Ishikawa (cell line): ENCODE measurements around the gene SPANXN4.

Source experiments
- CEBPB ChIP-seq: IDR thresholded peaks from 2 replicates; pipeline ENCODE4 v1.6.1; 2012
- CREB1 ChIP-seq: IDR thresholded peaks from 2 replicates; pipeline ENCODE4 v1.6.1; 2012; ENCODE audit warnings: low read depth
- EP300 ChIP-seq: IDR thresholded peaks from 2 replicates; pipeline ENCODE4 v1.6.1; 2012; ENCODE audit warnings: borderline replicate concordance
- FOXM1 ChIP-seq: IDR thresholded peaks from 2 replicates; pipeline ENCODE4 v1.6.1; 2012; ENCODE audit warnings: low read depth, borderline replicate concordance
- NFIC ChIP-seq: IDR thresholded peaks from 2 replicates; pipeline ENCODE4 v1.6.1; 2012
- RAD21 ChIP-seq: IDR thresholded peaks from 2 replicates; pipeline ENCODE4 v1.6.1; 2012; ENCODE audit warnings: low read depth
- TAF1 ChIP-seq: IDR thresholded peaks from 2 replicates; pipeline ENCODE4 v1.6.1; 2012; ENCODE audit warnings: low read depth, mild to moderate bottlenecking
- TCF12 ChIP-seq: IDR thresholded peaks from 2 replicates; pipeline ENCODE4 v1.6.1; 2012; ENCODE audit warnings: low read depth
- TEAD4 ChIP-seq: IDR thresholded peaks from 2 replicates; pipeline ENCODE4 v1.6.1; 2012
- YY1 ChIP-seq: IDR thresholded peaks from 2 replicates; pipeline ENCODE4 v1.6.1; 2012; ENCODE audit warnings: low read depth
- TF ChIP-seq, protein P1 (sequence below): IDR thresholded peaks from 2 replicates; pipeline ENCODE4 v1.6.1; 2012; ENCODE audit warnings: low read depth, mild to moderate bottlenecking
- TF ChIP-seq, protein P2 (sequence below): IDR thresholded peaks from 2 replicates; pipeline ENCODE4 v1.6.1; 2012

DNA sequence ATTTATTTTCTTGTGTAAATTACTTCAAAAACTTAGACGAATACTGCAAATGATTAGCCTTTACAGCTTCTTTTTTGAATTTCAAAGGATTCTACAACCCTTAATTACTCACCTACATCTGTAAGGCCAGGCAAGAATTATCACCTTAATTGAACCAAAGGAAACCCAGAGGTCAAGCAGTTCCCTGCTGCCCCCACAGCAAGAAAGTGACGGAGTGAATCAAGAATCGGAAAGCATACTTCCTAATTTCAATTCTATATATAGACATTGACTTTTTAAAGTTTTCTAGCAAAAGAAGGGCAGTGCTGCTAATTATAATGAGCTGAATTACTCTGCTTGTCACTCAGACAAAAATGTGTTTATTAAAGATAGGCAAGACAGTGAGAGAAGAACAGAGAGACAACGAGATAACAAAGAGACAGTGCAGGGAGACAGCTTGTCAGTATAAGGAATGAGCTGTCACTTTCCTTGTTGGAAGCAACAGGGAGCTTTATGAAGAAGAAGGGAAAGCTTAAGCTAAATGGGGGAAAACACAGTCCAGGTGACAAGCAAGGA, 47.5 kb upstream of the SPANXN4 start:
- no peak for TF ChIP-seq TEAD4
- TF ChIP-seq EP300 = no peak
- TF ChIP-seq, protein P1, sequence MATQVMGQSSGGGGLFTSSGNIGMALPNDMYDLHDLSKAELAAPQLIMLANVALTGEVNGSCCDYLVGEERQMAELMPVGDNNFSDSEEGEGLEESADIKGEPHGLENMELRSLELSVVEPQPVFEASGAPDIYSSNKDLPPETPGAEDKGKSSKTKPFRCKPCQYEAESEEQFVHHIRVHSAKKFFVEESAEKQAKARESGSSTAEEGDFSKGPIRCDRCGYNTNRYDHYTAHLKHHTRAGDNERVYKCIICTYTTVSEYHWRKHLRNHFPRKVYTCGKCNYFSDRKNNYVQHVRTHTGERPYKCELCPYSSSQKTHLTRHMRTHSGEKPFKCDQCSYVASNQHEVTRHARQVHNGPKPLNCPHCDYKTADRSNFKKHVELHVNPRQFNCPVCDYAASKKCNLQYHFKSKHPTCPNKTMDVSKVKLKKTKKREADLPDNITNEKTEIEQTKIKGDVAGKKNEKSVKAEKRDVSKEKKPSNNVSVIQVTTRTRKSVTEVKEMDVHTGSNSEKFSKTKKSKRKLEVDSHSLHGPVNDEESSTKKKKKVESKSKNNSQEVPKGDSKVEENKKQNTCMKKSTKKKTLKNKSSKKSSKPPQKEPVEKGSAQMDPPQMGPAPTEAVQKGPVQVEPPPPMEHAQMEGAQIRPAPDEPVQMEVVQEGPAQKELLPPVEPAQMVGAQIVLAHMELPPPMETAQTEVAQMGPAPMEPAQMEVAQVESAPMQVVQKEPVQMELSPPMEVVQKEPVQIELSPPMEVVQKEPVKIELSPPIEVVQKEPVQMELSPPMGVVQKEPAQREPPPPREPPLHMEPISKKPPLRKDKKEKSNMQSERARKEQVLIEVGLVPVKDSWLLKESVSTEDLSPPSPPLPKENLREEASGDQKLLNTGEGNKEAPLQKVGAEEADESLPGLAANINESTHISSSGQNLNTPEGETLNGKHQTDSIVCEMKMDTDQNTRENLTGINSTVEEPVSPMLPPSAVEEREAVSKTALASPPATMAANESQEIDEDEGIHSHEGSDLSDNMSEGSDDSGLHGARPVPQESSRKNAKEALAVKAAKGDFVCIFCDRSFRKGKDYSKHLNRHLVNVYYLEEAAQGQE = no peak
- TF ChIP-seq RAD21 = no peak
- TF ChIP-seq TAF1 = no peak
- TF ChIP-seq YY1 = no peak
- no peak for TF ChIP-seq NFIC
- no peak for TF ChIP-seq CEBPB
- TF ChIP-seq, protein P2, sequence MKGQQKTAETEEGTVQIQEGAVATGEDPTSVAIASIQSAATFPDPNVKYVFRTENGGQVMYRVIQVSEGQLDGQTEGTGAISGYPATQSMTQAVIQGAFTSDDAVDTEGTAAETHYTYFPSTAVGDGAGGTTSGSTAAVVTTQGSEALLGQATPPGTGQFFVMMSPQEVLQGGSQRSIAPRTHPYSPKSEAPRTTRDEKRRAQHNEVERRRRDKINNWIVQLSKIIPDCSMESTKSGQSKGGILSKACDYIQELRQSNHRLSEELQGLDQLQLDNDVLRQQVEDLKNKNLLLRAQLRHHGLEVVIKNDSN = no peak
- no peak for TF ChIP-seq TCF12
- no peak for TF ChIP-seq FOXM1
- TF ChIP-seq CREB1 = no peak
